LNCaP clone FGC (cell line): ENCODE data around the gene HPGDS.

Experiments
- DNase-seq: peaks from one replicate; pipeline ENCODE4 v3.0.0-alpha.2; 2011; ENCODE audit warnings: low read depth
- H3K4me3 ChIP-seq: 2 replicates; pipeline ENCODE4 v1.5.1; 2011; ENCODE audit warnings: mild to moderate bottlenecking, low read depth, low read length, control low read depth
- CTCF ChIP-seq: IDR thresholded peaks from 2 replicates; pipeline ENCODE4 v1.5.1; 2012; ENCODE audit warnings: mild to moderate bottlenecking; ENCODE audit not compliant: control insufficient read depth, insufficient read depth; ENCODE audit errors: extremely low read depth

HPGDS gene

GRCh38 chr4:94373752-94374151 lies 31.1 kb upstream of the HPGDS start:
- TF ChIP-seq CTCF, result no peak
- no peak overlapping the region for H3K4me3 ChIP-seq
- no peak for DNase-seq

GRCh38 chr4:94372991-94373390 lies 30.4 kb upstream of the HPGDS start:
- H3K4me3 ChIP-seq, result no peak overlapping the region
- TF ChIP-seq CTCF, result no peak
- no peak for DNase-seq

GRCh38 chr4:94372228-94372978 lies 29.8 kb upstream of the HPGDS start:
- no peak for DNase-seq
- no peak for TF ChIP-seq CTCF
- H3K4me3 ChIP-seq, result no peak overlapping the region

GRCh38 chr4:94371290-94371689 lies 28.7 kb upstream of the HPGDS start:
- no peak for DNase-seq
- no peak overlapping the region for H3K4me3 ChIP-seq
- no peak for TF ChIP-seq CTCF

GRCh38 chr4:94370533-94371254 lies 28.1 kb upstream of the HPGDS start:
- DNase-seq, result no peak
- no peak overlapping the region for H3K4me3 ChIP-seq
- no peak for TF ChIP-seq CTCF

- DNase-seq, result no peak
- no peak for TF ChIP-seq CTCF
- no peak overlapping the region for H3K4me3 ChIP-seq
These were observed 26.4 kb upstream of the HPGDS start for GRCh38 chr4:94369046-94369445.
